Parathyroid adenoma (tissue), 2 donors: ENCODE results near the gene GLS.

Experiments
- H2AFZ ChIP-seq: fragments of 300-600 bp; sonication (generic); one replicate; pipeline ENCODE4 v1.7.0; 2017; ENCODE audit warnings: antibody characterized with exemption, mild to moderate bottlenecking
- H3K27ac ChIP-seq: fragments of 300-600 bp; sonication (generic); one replicate; pipeline ENCODE4 v1.7.0; 2017
- H3K27me3 ChIP-seq: fragments of 300-600 bp; sonication (generic); one replicate; pipeline ENCODE4 v1.7.0; 2017; ENCODE audit warnings: low read length; ENCODE audit not compliant: control insufficient read depth, insufficient read depth
- H3K36me3 ChIP-seq: fragments of 300-600 bp; sonication (generic); one replicate; pipeline ENCODE4 v1.7.0; 2017; ENCODE audit warnings: low read length; ENCODE audit not compliant: control insufficient read depth, insufficient read depth
- H3K4me1 ChIP-seq: fragments of 300-600 bp; sonication (generic); one replicate; pipeline ENCODE4 v1.7.0; 2017; ENCODE audit warnings: control low read depth
- H3K4me2 ChIP-seq: fragments of 300-600 bp; sonication (generic); one replicate; pipeline ENCODE4 v1.7.0; 2017; ENCODE audit warnings: low read length
- H3K4me3 ChIP-seq: fragments of 300-600 bp; sonication (generic); one replicate; pipeline ENCODE4 v1.7.0; 2017; ENCODE audit warnings: low read depth, low read length
- H3K79me2 ChIP-seq: fragments of 300-600 bp; sonication (generic); one replicate; pipeline ENCODE4 v1.7.0; 2017; ENCODE audit warnings: control low read depth
- H3K9ac ChIP-seq: fragments of 300-600 bp; sonication (generic); one replicate; pipeline ENCODE4 v1.7.0; 2017; ENCODE audit warnings: mild to moderate bottlenecking
- H3K9me3 ChIP-seq: fragments of 300-600 bp; sonication (generic); one replicate; pipeline ENCODE4 v1.7.0; 2017; ENCODE audit warnings: low read length; ENCODE audit not compliant: control insufficient read depth
- TF ChIP-seq, protein P1 (sequence below): fragments of 300-600 bp; sonication (generic); IDR thresholded peaks from one replicate; pipeline ENCODE4 v1.7.0; 2017; ENCODE audit warnings: antibody characterized with exemption, mild to moderate bottlenecking
- donor health status: primary hyperparathyroidism.

Gene GLS

DNA sequence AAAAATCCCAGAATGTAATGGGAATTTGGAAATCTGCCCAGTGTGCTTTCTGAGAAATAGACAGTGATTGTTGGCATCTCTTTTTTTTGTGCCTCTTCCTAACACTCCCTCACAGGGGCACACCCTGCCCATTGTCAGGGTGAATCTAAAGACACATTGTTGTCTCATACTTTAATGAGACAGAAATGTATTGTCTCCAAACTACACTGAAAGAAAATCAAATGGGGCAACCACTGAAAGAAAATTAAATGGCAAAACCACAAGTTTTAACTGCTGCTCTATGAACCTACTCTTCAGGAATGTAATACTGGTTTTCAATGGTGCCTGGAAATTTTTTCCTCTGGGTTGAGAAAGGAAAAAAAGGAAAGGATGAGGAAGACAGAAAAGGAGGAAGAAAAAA is 43.2 kb upstream of the GLS start:
- no peak overlapping the region for H3K4me2 ChIP-seq
- H3K27me3 ChIP-seq: no peaks in the 10 kb centered on the region
- no peak overlapping the region for H3K9ac ChIP-seq
- no peak overlapping the region for H3K4me3 ChIP-seq
- H3K36me3 ChIP-seq: no peaks in the 10 kb centered on the region
- H3K9me3 ChIP-seq: no peaks in the 10 kb centered on the region
- H2AFZ ChIP-seq: no peak overlapping the region
- TF ChIP-seq, protein P1, sequence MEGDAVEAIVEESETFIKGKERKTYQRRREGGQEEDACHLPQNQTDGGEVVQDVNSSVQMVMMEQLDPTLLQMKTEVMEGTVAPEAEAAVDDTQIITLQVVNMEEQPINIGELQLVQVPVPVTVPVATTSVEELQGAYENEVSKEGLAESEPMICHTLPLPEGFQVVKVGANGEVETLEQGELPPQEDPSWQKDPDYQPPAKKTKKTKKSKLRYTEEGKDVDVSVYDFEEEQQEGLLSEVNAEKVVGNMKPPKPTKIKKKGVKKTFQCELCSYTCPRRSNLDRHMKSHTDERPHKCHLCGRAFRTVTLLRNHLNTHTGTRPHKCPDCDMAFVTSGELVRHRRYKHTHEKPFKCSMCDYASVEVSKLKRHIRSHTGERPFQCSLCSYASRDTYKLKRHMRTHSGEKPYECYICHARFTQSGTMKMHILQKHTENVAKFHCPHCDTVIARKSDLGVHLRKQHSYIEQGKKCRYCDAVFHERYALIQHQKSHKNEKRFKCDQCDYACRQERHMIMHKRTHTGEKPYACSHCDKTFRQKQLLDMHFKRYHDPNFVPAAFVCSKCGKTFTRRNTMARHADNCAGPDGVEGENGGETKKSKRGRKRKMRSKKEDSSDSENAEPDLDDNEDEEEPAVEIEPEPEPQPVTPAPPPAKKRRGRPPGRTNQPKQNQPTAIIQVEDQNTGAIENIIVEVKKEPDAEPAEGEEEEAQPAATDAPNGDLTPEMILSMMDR: no peak
- H3K4me1 ChIP-seq: peaks cover 25% of the 10 kb centered on the region
- H3K27ac ChIP-seq: no peak overlapping the region
- H3K79me2 ChIP-seq: no peaks in the 10 kb centered on the region

DNA sequence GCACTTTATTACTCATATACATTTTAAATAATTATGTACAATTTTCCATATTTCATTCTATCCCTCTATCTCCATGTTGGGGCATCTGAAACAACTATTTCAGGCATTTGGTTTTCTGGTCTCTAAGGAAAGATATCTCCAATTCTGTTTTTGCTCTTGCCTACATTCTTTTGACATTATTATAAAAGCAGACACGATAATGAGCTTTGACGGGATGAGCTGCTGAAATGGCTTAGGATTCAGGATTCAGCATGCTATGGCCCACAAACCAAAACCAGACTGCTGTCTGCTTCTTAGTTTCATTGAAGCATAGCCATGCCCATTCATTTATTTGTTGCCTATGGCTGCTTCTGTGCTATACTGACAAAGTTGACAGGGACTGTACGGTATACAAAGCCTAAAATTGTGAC is 42.7 kb upstream of the GLS start:
- TF ChIP-seq, protein P1: no peak
- Histone ChIP-seq H3K4me1 (peaks cover 25% of the 10 kb centered on the region), H3K4me2 (no peak overlapping the region), H2AFZ (no peak overlapping the region), H3K9ac (no peak overlapping the region), H3K9me3 (no peaks in the 10 kb centered on the region), H3K36me3 (no peaks in the 10 kb centered on the region), H3K27me3 (no peaks in the 10 kb centered on the region), H3K27ac (no peak overlapping the region), H3K4me3 (no peak overlapping the region), H3K79me2 (no peaks in the 10 kb centered on the region)

DNA sequence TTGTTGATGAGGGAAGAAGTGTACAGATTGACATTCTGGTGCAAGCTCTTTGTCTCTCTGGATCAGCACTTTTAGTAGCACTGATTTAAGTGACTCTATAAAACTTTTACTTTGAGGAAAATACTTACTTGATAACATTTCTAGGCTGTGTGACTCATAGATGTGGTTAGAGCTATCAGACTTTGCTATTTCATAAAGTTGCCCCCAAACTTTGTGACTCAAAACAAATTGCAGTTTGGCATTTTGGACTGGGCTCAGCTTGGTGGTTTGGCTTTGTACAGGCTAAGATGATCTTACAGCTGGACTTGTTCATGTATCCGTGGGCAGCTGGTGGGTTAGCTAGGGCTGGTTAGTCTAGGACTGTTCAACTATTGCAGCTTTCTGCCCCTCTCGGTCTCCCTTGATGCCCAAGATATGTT is 42.1 kb upstream of the GLS start:
- Histone ChIP-seq H3K4me1 (peaks cover 25% of the 10 kb centered on the region), H3K27me3 (no peaks in the 10 kb centered on the region), H3K9ac (no peak overlapping the region), H3K4me3 (no peak overlapping the region), H2AFZ (no peak overlapping the region), H3K27ac (no peak overlapping the region), H3K36me3 (no peaks in the 10 kb centered on the region), H3K9me3 (no peaks in the 10 kb centered on the region), H3K4me2 (no peak overlapping the region), H3K79me2 (no peaks in the 10 kb centered on the region)
- TF ChIP-seq, protein P1: no peak

DNA sequence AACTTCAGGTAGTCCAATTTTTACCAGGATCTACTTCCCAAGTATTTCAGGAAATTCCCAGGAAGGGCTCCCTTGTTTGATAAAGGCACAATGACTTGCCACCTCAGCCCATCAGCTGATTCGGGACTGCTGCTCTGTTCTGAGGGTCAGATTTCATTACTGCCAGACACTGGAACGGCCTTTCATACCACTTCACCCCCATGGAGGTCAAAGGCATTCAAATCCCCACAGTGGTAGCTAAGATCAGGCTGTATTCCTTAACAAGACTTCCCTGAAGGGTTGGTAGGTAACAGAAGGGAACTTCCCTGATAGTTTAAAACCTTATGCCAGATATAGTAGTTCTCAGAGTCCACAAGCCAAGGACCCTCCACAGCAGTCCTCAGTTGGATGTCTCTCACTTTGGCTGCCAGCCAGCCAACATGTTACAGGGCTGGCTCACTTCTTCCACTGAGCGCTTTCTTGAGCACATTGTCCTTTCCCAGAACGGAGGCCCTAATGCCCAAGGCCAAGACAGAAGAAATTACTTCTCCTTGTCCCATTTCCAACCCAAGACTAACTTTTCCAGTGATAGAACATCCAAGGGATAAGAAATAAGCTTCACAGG is 40.0 kb upstream of the GLS start:
- Histone ChIP-seq H3K9ac (no peak overlapping the region), H3K79me2 (no peaks in the 10 kb centered on the region), H3K4me1 (peaks cover 25% of the 10 kb centered on the region), H3K4me3 (no peak overlapping the region), H3K36me3 (no peaks in the 10 kb centered on the region), H3K27me3 (no peaks in the 10 kb centered on the region), H3K27ac (peak overlapping the region; percentile 53), H3K9me3 (no peaks in the 10 kb centered on the region), H2AFZ (peak overlapping the region; percentile 78), H3K4me2 (no peak overlapping the region)
- TF ChIP-seq, protein P1: no peak
